HFFc6 (cell line): ENCODE results near the gene CNOT8. TPM values are rescaled to one million over a fixed set of nuclear protein-coding genes. Genes with fewer than 3 reads are reported as not detected.

Source experiments
- DNase-seq: peaks from one replicate; pipeline ENCODE4 v3.0.0-alpha.2; 2018
- H3K27ac Mint-ChIP-seq: 2 replicates; pipeline ENCODE4 v1.8.0; 2020; ENCODE audit warnings: mild to moderate bottlenecking, mixed read lengths
- H3K27me3 Mint-ChIP-seq: 2 replicates; pipeline ENCODE4 v1.8.0; 2021; ENCODE audit warnings: mild to moderate bottlenecking, moderate library complexity, mixed read lengths; ENCODE audit not compliant: insufficient read depth
- H3K36me3 Mint-ChIP-seq: 2 replicates; pipeline ENCODE4 v1.8.0; 2021; ENCODE audit warnings: low read depth, mixed read lengths
- H3K4me1 Mint-ChIP-seq: 2 replicates; pipeline ENCODE4 v1.8.0; 2020; ENCODE audit warnings: low read depth, mixed read lengths
- H3K4me3 Mint-ChIP-seq: 2 replicates; pipeline ENCODE4 v1.8.0; 2020; ENCODE audit warnings: mild to moderate bottlenecking, moderate library complexity, mixed read lengths
- H3K9me3 Mint-ChIP-seq: 2 replicates; pipeline ENCODE4 v1.8.0; 2020; ENCODE audit warnings: mild to moderate bottlenecking, mixed read lengths
- total RNA-seq, 6 experiments: library from RNA; stranded (reverse); fragmentation: NEBNext Ultra II Directional; extraction: Animal tissue kit (Norgen Biotek cat#: 25700); gene quantifications; 2 replicates in 1 of 6; 3 replicates in 5 of 6; pipeline ENCODE4 v1.2.3, GENCODE V29; 2021
- TF ChIP-seq, protein P1 (sequence below): fragments of 200-600 bp; sonication (generic); IDR thresholded peaks from 2 replicates; pipeline ENCODE4 v1.5.0; 2021; ENCODE audit warnings: antibody characterized with exemption, mild to moderate bottlenecking

The CNOT8 gene
- total RNA-seq, 6 experiments from 2014 or later: 29.5 to 38.6 (median 30.8) TPM

DNA sequence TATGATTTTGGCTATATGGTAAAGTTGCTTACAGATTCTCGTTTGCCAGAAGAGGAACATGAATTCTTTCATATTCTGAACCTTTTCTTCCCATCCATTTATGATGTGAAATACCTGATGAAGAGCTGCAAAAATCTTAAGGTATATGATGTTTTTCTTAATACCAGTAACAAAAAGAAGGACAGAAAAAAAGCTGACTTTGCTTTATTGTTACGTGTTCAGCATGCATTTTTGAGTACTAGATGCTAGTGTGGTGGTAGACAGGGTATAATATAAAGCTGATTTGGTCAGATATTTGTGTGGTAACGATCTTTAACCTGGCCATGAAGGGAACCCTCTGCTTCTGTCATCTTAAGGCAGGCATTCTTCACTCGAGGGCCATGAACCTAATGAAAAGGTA lies 13.3 kb downstream of the CNOT8 start:
- no peak for DNase-seq
- Mint-ChIP-seq H3K27ac (no peak overlapping the region), H3K36me3 (peaks cover 37% of the 10 kb centered on the region), H3K27me3 (no peaks in the 10 kb centered on the region), H3K9me3 (no peaks in the 10 kb centered on the region; the same call in 1 of the 2 replicates), H3K4me3 (no peak overlapping the region), H3K4me1 (peaks cover 13% of the 10 kb centered on the region)
- TF ChIP-seq, protein P1, sequence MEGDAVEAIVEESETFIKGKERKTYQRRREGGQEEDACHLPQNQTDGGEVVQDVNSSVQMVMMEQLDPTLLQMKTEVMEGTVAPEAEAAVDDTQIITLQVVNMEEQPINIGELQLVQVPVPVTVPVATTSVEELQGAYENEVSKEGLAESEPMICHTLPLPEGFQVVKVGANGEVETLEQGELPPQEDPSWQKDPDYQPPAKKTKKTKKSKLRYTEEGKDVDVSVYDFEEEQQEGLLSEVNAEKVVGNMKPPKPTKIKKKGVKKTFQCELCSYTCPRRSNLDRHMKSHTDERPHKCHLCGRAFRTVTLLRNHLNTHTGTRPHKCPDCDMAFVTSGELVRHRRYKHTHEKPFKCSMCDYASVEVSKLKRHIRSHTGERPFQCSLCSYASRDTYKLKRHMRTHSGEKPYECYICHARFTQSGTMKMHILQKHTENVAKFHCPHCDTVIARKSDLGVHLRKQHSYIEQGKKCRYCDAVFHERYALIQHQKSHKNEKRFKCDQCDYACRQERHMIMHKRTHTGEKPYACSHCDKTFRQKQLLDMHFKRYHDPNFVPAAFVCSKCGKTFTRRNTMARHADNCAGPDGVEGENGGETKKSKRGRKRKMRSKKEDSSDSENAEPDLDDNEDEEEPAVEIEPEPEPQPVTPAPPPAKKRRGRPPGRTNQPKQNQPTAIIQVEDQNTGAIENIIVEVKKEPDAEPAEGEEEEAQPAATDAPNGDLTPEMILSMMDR: no peak

DNA sequence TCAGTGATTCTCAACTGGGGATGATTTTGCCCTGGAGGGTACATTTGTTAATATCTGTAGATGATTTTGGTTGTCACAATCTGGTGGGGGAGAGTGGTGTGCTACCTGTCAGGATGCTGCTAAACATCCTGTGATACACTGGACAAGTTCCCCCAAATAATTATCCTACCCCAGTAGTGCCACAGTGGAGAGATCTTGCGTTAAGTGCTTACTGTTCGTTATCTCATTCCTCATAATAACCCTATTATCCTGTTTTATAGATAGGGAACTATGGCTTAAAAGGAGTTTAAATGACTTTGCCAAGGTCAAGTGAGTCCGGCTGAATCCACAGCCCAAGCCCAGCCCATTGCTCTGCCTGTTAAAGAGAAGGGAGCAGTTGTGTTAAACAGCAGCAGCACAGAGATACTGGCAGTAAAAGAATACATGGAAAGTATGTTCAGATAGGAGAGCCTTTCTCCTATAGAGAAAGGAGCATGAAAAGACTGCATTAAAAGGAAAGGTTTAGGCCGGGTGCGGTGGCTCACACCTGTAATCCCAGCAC lies 15.4 kb downstream of the CNOT8 start:
- Mint-ChIP-seq H3K36me3 (peaks cover 49% of the 10 kb centered on the region), H3K27me3 (no peaks in the 10 kb centered on the region), H3K4me1 (no peaks in the 10 kb centered on the region), H3K4me3 (no peak overlapping the region), H3K27ac (no peak overlapping the region), H3K9me3 (peaks cover 19% of the 10 kb centered on the region)
- TF ChIP-seq, protein P1: no peak
- DNase-seq: no peak

DNA sequence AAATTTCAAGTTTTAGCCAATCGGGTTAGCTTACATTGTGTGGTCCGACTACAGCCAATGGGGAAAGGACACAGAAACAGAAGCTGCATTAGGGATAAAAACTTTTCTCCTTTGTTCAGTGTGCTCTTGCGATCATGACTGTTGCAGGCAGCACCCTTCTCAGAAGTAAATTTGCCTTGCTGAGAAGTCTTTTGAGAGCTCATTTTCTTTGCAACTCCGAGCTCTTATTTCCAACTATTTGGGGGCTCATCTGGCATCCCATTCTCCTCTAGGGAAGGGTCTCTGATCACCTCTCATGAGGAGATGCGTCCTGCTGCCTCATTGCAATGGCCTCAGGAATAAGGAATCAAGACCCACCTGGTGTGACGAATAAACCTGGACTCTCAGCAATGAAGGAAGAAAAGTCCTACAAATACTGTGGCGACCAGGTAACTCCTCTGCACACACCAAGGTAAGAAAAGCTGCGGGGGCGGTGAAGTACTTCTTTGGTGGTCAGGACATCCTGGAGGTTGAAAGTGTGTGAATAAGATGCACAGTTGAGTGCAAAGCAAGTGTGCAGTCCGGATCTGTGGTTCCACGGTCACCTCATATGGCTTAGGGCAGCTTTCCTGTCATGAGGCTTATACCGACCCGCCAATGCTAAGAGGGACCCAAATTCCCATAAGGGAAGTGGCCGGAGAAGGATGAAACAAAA lies 20.4 kb downstream of the CNOT8 start:
- Mint-ChIP-seq H3K4me1 (no peaks in the 10 kb centered on the region), H3K4me3 (no peak overlapping the region), H3K27ac (no peak overlapping the region), H3K27me3 (no peaks in the 10 kb centered on the region), H3K9me3 (peaks cover 28% of the 10 kb centered on the region), H3K36me3 (peaks cover 52% of the 10 kb centered on the region)
- TF ChIP-seq, protein P1: no peak
- no peak for DNase-seq

DNA sequence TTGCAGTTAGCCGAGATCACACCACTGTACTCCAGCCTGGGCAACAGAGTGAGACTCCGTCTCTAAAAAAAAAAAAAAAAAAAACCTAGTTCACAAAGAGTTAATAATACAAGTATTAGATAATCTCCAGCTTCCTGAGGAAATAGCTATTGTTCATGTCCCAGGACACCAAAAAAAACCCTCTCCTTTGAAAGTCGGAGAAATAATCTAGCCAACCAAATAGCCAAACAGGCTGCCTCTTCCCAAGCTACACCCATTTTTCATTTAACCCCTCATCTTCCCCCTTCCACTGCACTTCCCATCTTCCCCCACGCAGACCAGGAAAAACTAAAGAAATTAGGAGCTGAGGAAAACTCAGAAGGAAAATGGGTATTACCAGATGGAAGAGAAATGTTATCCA lies 23.6 kb downstream of the CNOT8 start:
- Mint-ChIP-seq H3K9me3 (peaks cover 48% of the 10 kb centered on the region), H3K4me3 (no peak overlapping the region), H3K4me1 (no peaks in the 10 kb centered on the region), H3K27ac (no peak overlapping the region), H3K36me3 (peaks cover 54% of the 10 kb centered on the region), H3K27me3 (no peaks in the 10 kb centered on the region)
- TF ChIP-seq, protein P1: no peak
- no peak for DNase-seq

DNA sequence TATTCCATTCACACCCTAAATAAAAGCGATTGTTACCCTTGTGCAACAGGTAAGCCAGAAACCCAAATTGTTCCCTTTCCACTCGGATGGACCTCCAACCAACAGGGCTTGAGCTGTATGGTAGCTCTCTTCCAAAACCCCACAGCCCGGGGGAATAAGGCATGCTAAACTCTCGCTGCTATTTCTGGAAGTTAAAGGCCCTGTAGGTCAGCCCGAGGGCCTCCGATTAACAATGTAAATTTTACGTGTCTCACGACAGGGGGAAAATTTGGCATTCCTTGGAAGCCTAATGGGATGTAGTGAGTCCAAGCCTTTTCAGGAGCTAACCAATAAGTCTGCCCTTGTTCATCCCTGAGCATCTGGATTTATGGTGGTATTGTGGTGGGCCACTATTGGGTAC lies 26.0 kb downstream of the CNOT8 start:
- Mint-ChIP-seq H3K36me3 (peaks cover 63% of the 10 kb centered on the region), H3K4me3 (no peak overlapping the region), H3K4me1 (no peaks in the 10 kb centered on the region), H3K27me3 (no peaks in the 10 kb centered on the region), H3K9me3 (peaks cover 28% of the 10 kb centered on the region), H3K27ac (no peak overlapping the region)
- TF ChIP-seq, protein P1: no peak
- no peak for DNase-seq
